Lung (tissue), 12 donors: ENCODE measurements around the gene GALNT9. TPM values are rescaled to one million over a fixed set of nuclear protein-coding genes. Genes with fewer than 3 reads are reported as not detected.

Experiments
- ATAC-seq: fragments of 200-7000 bp; cut with Tn5 transposase; one replicate; pipeline ENCODE4 v1.9.1; 2020; ENCODE audit warnings: moderate number of reproducible peaks; ENCODE audit not compliant: insufficient read depth, low FRiP score
- DNase-seq, 3 donors: peaks; one replicate each; pipeline ENCODE4 v3.0.0-alpha.2; 2013 to 2017
- H3K27ac ChIP-seq, 2 donors: one replicate each; pipeline ENCODE4 v1.5.1; 2013; ENCODE audit warnings: mild to moderate bottlenecking in 2 of 2, moderate library complexity in 2 of 2, control low read depth in 1 of 2, inconsistent platforms in 1 of 2, low read depth in 1 of 2, low read length in 1 of 2
- H3K27me3 ChIP-seq, 3 donors: one replicate each; pipeline ENCODE4 v1.5.1; 2013; ENCODE audit warnings: low read length in 2 of 3; ENCODE audit not compliant: control insufficient read depth in 3 of 3, insufficient read depth in 3 of 3
- H3K36me3 ChIP-seq, 4 donors: one replicate each; pipeline ENCODE4 v1.5.1; 2013; ENCODE audit warnings: low read length in 4 of 4, mild to moderate bottlenecking in 1 of 4, moderate library complexity in 1 of 4; ENCODE audit not compliant: control insufficient read depth in 4 of 4, insufficient read depth in 4 of 4
- H3K4me1 ChIP-seq, 5 donors: one replicate each; pipeline ENCODE4 v1.5.1; 2013; ENCODE audit warnings: low read length in 5 of 5, mild to moderate bottlenecking in 2 of 5, moderate library complexity in 1 of 5; ENCODE audit not compliant: control insufficient read depth in 5 of 5, insufficient read depth in 5 of 5
- H3K4me3 ChIP-seq: one replicate; pipeline ENCODE4 v1.5.1; 2013; ENCODE audit warnings: mild to moderate bottlenecking, control low read depth, moderate library complexity
- H3K9ac ChIP-seq, 2 donors: one replicate each; pipeline ENCODE4 v1.5.1; 2013; ENCODE audit warnings: low read length in 2 of 2, control low read depth in 1 of 2; ENCODE audit not compliant: insufficient read depth in 1 of 2
- H3K9me3 ChIP-seq, 4 donors: one replicate each; pipeline ENCODE4 v1.5.1; 2013; ENCODE audit warnings: low read length in 3 of 4, mild to moderate bottlenecking in 1 of 4, moderate library complexity in 1 of 4; ENCODE audit not compliant: control insufficient read depth in 4 of 4, insufficient read depth in 3 of 4
- WGBS, 2 donors: extraction: QIAGEN DNeasy Blood & Tissue Kit; methylation state at CpG; one replicate each; pipeline ENCODE4 v1.1.7; 2013; 5-methylcytosine and 5-hydroxymethylcytosine counted together
- polyA plus RNA-seq, 2 donors: library from polyadenylated mRNA; stranded (reverse); fragments of 200-250 nt; gene quantifications; one replicate each; pipeline ENCODE4 v1.2.1, GENCODE V29; 2013
- total RNA-seq, 2 donors: library from RNA; depleted of rRNA in 1 of 2; stranded (reverse); fragments of >200 nt in 1 of 2; gene quantifications; one replicate each; pipeline ENCODE4 v1.2.1, GENCODE V29; 2014 to 2021
- TF ChIP-seq, protein P1 (sequence below): IDR thresholded peaks from 2 replicates; pipeline ENCODE4 v1.5.1; 2012; ENCODE audit warnings: mild to moderate bottlenecking; ENCODE audit errors: control extremely low read depth, extremely low read depth
- donor health status: control.
- donor health status: control.
- donor health status: Bipolar disorder and iron deficiency.
- donor health status: healthy.
- donor health status: DM: yes; HTN: yes; CAD: no.

The GALNT9 gene
- total and polyA plus RNA-seq, 4 donors: 0.13 to 1.7 (median 0.79) TPM

DNA sequence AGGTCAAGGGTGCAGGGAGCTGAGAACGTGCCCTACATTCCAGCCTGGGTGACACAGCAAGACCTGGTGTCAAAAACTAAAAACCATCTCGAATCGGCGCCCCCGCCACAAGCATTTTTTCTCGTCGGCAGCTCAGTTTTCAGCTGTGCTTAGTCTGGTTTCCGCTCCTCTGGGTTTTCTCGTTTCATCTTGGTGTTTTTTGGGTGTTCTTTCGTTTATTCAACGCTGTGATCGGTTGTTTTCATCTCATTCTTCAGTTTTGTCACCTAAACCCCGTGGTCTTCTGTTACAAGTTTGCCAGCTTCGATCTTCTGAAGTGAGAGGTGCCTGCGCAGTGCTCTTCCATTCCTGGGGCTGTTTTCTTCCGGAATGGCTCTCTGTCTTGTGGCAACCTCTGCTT lies 143.7 kb downstream of the GALNT9 start:
- Histone ChIP-seq H3K9me3 (peaks cover 0 to 14% (median 2%) of the 10 kb centered on the region in 4 donors), H3K36me3 (no peaks in the 10 kb centered on the region), H3K27me3 (peaks cover 0 to 50% (median 0%) of the 10 kb centered on the region in 3 donors), H3K4me1 (peaks cover 0 to 7% (median 4%) of the 10 kb centered on the region in 5 donors), H3K9ac (no peak overlapping the region), H3K4me3 (no peak overlapping the region), H3K27ac (no peak overlapping the region)
- WGBS, 2 donors: 51 to 59% methylated on average over 16 of the region's 16 CpGs
- TF ChIP-seq, protein P1, sequence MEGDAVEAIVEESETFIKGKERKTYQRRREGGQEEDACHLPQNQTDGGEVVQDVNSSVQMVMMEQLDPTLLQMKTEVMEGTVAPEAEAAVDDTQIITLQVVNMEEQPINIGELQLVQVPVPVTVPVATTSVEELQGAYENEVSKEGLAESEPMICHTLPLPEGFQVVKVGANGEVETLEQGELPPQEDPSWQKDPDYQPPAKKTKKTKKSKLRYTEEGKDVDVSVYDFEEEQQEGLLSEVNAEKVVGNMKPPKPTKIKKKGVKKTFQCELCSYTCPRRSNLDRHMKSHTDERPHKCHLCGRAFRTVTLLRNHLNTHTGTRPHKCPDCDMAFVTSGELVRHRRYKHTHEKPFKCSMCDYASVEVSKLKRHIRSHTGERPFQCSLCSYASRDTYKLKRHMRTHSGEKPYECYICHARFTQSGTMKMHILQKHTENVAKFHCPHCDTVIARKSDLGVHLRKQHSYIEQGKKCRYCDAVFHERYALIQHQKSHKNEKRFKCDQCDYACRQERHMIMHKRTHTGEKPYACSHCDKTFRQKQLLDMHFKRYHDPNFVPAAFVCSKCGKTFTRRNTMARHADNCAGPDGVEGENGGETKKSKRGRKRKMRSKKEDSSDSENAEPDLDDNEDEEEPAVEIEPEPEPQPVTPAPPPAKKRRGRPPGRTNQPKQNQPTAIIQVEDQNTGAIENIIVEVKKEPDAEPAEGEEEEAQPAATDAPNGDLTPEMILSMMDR: no peak
- ATAC-seq (no peak), DNase-seq (no peak)

DNA sequence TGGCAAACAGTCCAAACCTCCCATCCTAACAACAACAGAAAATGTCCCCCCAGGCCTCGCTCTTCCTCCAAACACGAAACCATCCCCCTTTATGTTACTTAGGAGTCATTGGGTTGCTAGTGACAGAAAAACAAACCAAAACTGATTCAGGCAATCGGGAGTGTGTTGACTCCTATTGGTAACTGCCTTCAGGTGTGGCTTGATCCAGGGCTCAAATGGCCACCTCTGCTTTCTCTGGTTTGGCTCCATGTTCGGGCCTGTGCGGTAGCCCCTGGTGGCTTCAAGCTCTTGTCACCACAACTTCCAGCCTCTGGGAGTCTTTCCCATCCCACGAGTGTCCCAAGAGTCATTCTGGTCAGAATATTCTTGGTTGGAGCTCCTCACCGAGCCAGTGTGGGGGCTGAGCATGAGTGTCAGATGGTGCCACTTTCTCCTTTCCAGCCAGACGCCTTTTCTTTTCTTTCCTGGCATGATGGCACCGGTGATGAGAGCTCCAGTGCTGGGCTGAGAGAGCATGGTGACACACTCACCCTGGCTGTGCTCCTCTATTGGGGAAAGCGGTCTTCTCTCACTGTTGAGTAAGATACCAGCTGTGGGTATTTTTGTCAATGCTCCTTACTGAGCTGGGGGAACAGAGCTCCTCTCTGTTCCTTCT lies 146.6 kb downstream of the GALNT9 start:
- peaks cover 0 to 52% (median 0%) of the 10 kb centered on the region in 3 donors for H3K27me3 ChIP-seq

DNA sequence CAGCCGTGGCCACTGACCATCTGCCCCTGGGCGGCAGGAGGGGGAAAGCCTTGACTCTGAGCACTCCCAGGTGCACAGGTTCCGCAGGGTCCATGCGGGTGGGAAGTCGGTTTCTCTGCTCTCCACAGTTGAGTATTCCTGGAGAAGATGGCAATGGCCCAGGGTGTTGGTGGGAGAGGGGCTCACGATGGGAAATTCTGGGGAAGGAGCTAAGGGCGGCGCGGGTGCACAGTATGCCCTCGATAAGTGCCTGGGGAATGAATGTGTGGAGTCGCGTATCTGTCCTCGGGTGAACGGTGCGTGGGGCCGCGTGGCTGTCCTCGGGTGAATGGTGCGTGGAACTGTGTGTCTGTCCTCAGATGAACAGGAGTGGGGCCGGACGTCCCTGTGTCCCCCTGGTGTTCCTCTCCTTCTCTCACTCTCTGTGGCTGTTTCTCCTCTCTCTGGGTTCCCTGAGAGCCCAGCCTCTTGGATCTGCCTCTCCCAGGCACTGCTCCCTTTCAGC lies 147.1 kb downstream of the GALNT9 start:
- DNase-seq: no peak
- Histone ChIP-seq H3K27ac (no peak overlapping the region), H3K36me3 (no peaks in the 10 kb centered on the region), H3K4me1 (no peaks in the 10 kb centered on the region), H3K27me3 (peaks cover 0 to 50% (median 0%) of the 10 kb centered on the region in 3 donors), H3K4me3 (no peak overlapping the region), H3K9me3 (peaks cover 0 to 11% (median 2%) of the 10 kb centered on the region in 4 donors), H3K9ac (no peak overlapping the region)
- no peak for ATAC-seq
- 88 to 91% methylated on average over 21 of the region's 21 CpGs for WGBS, 2 donors
- TF ChIP-seq, protein P1: no peak

More for the DNA sequence above, 146.6 kb downstream of the GALNT9 start:
- H3K27ac ChIP-seq: no peak overlapping the region
- ATAC-seq: no peak
- no peak overlapping the region for H3K9ac ChIP-seq
- no peaks in the 10 kb centered on the region for H3K36me3 ChIP-seq
- peaks cover 0 to 13% (median 2%) of the 10 kb centered on the region in 4 donors for H3K9me3 ChIP-seq
- DNase-seq: no peak
- TF ChIP-seq, protein P1: no peak
- WGBS, 2 donors: 82% methylated on average over 10 of the region's 10 CpGs
- no peaks in the 10 kb centered on the region for H3K4me1 ChIP-seq
- no peak overlapping the region for H3K4me3 ChIP-seq
